ENCODE measurements around the gene MS4A15.
"Not testable (repeated sequence)": the region's sequence is repeated elsewhere in the genome, so short reads cannot be mapped to it uniquely, and the experiment has no call there.

Gene MS4A15

GRCh38 chr11:60756307-60757032 is at the start of gene MS4A15:
TSS of gene MS4A15 (plus strand) at chr11:60756867. CDS start at chr11:60763734, 6,867 bp downstream.
- no peak for DNase-seq

- DNase-seq = no peak
Observed at GRCh38 chr11:60706931-60707330, 49.7 kb upstream of the MS4A15 start.

- DNase-seq = peak; percentile 33
Observed at GRCh38 chr11:60710482-60710881, 46.2 kb upstream of the MS4A15 start.

- no peak for DNase-seq
Observed at GRCh38 chr11:60711276-60711675, 45.4 kb upstream of the MS4A15 start.

- DNase-seq = not testable (repeated sequence)
Observed at GRCh38 chr11:60713423-60713822, 43.2 kb upstream of the MS4A15 start.

GRCh38 chr11:60717956-60718355 is 38.7 kb upstream of the MS4A15 start:
- DNase-seq = no peak

GRCh38 chr11:60718524-60719316 is 37.9 kb upstream of the MS4A15 start:
- DNase-seq = no peak

GRCh38 chr11:60719391-60719790 is 37.3 kb upstream of the MS4A15 start:
- no peak for DNase-seq

GRCh38 chr11:60720460-60720859 is 36.2 kb upstream of the MS4A15 start:
- DNase-seq = no peak

- no peak for DNase-seq
Observed at GRCh38 chr11:60724420-60724819, 32.2 kb upstream of the MS4A15 start, which contains the start of gene MS4A18. TSS of gene MS4A18 (plus strand) at chr11:60724720.

GRCh38 chr11:60725592-60725991 is 31.1 kb upstream of the MS4A15 start:
- DNase-seq = no peak

GRCh38 chr11:60731586-60731985 is 25.1 kb upstream of the MS4A15 start:
- no peak for DNase-seq

- no peak for DNase-seq
Observed at GRCh38 chr11:60734279-60734678, 22.4 kb upstream of the MS4A15 start.

- no peak for DNase-seq
Observed at GRCh38 chr11:60739114-60739513, 17.6 kb upstream of the MS4A15 start.

GRCh38 chr11:60740573-60740972 is 16.1 kb upstream of the MS4A15 start:
- DNase-seq = no peak

- DNase-seq = no peak
Observed at GRCh38 chr11:60741421-60741820, 15.2 kb upstream of the MS4A15 start.

GRCh38 chr11:60743058-60743457 is 13.6 kb upstream of the MS4A15 start:
- DNase-seq = no peak

GRCh38 chr11:60744114-60744513 is 12.6 kb upstream of the MS4A15 start:
- no peak for DNase-seq

- no peak for DNase-seq
Observed at GRCh38 chr11:60747359-60747873, 9.3 kb upstream of the MS4A15 start.

- DNase-seq = no peak
Observed at GRCh38 chr11:60748225-60748624, 8.4 kb upstream of the MS4A15 start.

- DNase-seq = no peak
Observed at GRCh38 chr11:60748821-60749220, 7.8 kb upstream of the MS4A15 start.

GRCh38 chr11:60750911-60751310 is 5.8 kb upstream of the MS4A15 start:
- no peak for DNase-seq

GRCh38 chr11:60753309-60753708 is 3.4 kb upstream of the MS4A15 start:
- DNase-seq = no peak

- no peak for DNase-seq
Observed at GRCh38 chr11:60754887-60755286, 1.8 kb upstream of the MS4A15 start.
